Heart left ventricle (tissue), 13 donors: ENCODE data around the gene TRDN.

Experiments
- CTCF ChIP-seq, 12 donors: fragments of 200-600 bp; sonication (generic) in 4 of 12; IDR thresholded peaks; one replicate each; pipeline versions ENCODE4 v1.5.0 to v1.8.0; 2018 to 2022; ENCODE audit warnings: antibody characterized with exemption in 12 of 12, mild to moderate bottlenecking in 5 of 12
- POLR2A ChIP-seq, 2 donors: fragments of 450-650 bp; IDR thresholded peaks; one replicate each; pipeline ENCODE4 v1.6.1; 2017; ENCODE audit warnings: antibody characterized with exemption in 2 of 2, mild to moderate bottlenecking in 2 of 2, moderate library complexity in 2 of 2
- donor health status: ischemic (EF 13 %, LVEDD 7.1; RV severe dilation, severe dysfunction).
- donor health status: DM: no; HTN: yes; CAD: no.
- donor health status: DM: no; HTN: no; CAD: no.
- donor health status: ischemic (EF 25% LVEDD 6.9; RV normal size, moderate dysfunction).
- donor health status: ischemic (EF 25% LVEDD 5.7; RV mildly dilated, moderate dysfunction).
- donor health status: ischemic (EF 35%, LVEDD 5.7; RV mildly dilated, moderate dysfunction).
- donor health status: nonischemic (EF 11% LVEDD 7.7; RV severe dilation, severe dysfunction).
- donor health status: DM: yes; HTN: yes; CAD: no.
- donor health status: PGD.
- donor health status: ischemic (EF 29% LVEDD 5.4; RV normal size, mild dysfunction).
- donor health status: nonischemic (EF 23%, LVEDD 6.1; RV moderate dilation, normal function).

- TF ChIP-seq POLR2A (IDR thresholded peaks at IDR 0.05) = no peak
- no peak for TF ChIP-seq CTCF (IDR thresholded peaks at IDR 0.05)
Measured at GRCh38 chr6:123676793-123677192, 40.0 kb upstream of the TRDN start.
